HG03442 (cell line): ENCODE results near the gene IGF1R.

ENCODE experiments used
- ATAC-seq: cut with Tn5 transposase; IDR thresholded peaks from one replicate; pipeline ENCODE4 v1.9.1; 2021; ENCODE audit warnings: mild to moderate bottlenecking, moderate library complexity; ENCODE audit not compliant: unreplicated experiment

The IGF1R gene

GRCh38 chr15:98703126-98703685 is 54.9 kb downstream of the IGF1R start:
- no peak for ATAC-seq

GRCh38 chr15:98705070-98705469 is 56.7 kb downstream of the IGF1R start:
- ATAC-seq: no peak

GRCh38 chr15:98706387-98706786 is 58.0 kb downstream of the IGF1R start:
- ATAC-seq: no peak

GRCh38 chr15:98706986-98707385 is 58.6 kb downstream of the IGF1R start:
- ATAC-seq: no peak

- ATAC-seq: no peak
Observed at GRCh38 chr15:98708037-98708590, 59.8 kb downstream of the IGF1R start.

- ATAC-seq: no peak
Observed at GRCh38 chr15:98711810-98712209, 63.5 kb downstream of the IGF1R start.

GRCh38 chr15:98712845-98713584 is 64.7 kb downstream of the IGF1R start:
- ATAC-seq: no peak

GRCh38 chr15:98713585-98714001 is 65.3 kb downstream of the IGF1R start:
- no peak for ATAC-seq

GRCh38 chr15:98714922-98715321 is 66.6 kb downstream of the IGF1R start:
- ATAC-seq: no peak

GRCh38 chr15:98715401-98715800 is 67.1 kb downstream of the IGF1R start:
- ATAC-seq: no peak

- no peak for ATAC-seq
Observed at GRCh38 chr15:98715890-98716443, 67.6 kb downstream of the IGF1R start.

- ATAC-seq: no peak
Observed at GRCh38 chr15:98717371-98717770, 69.0 kb downstream of the IGF1R start.

- no peak for ATAC-seq
Observed at GRCh38 chr15:98717942-98718341, 69.6 kb downstream of the IGF1R start.

- ATAC-seq: no peak
Observed at GRCh38 chr15:98718426-98719136, 70.2 kb downstream of the IGF1R start.

- no peak for ATAC-seq
Observed at GRCh38 chr15:98719137-98719740, 70.9 kb downstream of the IGF1R start.

GRCh38 chr15:98720031-98720430 is 71.7 kb downstream of the IGF1R start:
- no peak for ATAC-seq

GRCh38 chr15:98720577-98721565 is 72.5 kb downstream of the IGF1R start:
- no peak for ATAC-seq

GRCh38 chr15:98722209-98722608 is 73.9 kb downstream of the IGF1R start:
- no peak for ATAC-seq

- ATAC-seq: no peak
Observed at GRCh38 chr15:98722645-98723044, 74.3 kb downstream of the IGF1R start.

GRCh38 chr15:98723195-98723594 is 74.9 kb downstream of the IGF1R start:
- no peak for ATAC-seq
